ENCODE results near the gene NYAP1.

DNA sequence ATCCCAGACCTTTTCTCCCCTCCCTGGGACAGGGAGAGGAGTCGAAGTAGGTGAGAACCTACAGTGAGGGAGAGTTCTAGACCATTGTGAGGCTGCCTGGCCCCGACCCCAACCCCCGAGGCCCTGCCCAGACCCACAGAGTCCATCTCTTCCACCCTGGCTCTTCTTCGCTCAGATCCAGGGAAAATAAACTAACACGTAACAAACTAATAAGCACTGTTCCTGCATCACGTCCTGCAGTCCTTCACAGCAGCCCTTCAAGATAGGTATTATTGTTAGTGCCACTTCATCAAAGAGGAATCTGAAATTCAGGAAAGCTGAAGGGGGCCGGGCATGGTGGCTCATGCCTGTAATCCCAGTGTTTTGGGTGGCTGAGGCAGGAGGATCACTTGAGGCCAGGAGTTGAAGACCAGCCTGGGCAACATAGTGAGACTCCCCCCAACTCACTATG, 19.5 kb upstream of the NYAP1 start, which contains the start of gene SPACDR:
- TF ChIP-seq, protein P1, sequence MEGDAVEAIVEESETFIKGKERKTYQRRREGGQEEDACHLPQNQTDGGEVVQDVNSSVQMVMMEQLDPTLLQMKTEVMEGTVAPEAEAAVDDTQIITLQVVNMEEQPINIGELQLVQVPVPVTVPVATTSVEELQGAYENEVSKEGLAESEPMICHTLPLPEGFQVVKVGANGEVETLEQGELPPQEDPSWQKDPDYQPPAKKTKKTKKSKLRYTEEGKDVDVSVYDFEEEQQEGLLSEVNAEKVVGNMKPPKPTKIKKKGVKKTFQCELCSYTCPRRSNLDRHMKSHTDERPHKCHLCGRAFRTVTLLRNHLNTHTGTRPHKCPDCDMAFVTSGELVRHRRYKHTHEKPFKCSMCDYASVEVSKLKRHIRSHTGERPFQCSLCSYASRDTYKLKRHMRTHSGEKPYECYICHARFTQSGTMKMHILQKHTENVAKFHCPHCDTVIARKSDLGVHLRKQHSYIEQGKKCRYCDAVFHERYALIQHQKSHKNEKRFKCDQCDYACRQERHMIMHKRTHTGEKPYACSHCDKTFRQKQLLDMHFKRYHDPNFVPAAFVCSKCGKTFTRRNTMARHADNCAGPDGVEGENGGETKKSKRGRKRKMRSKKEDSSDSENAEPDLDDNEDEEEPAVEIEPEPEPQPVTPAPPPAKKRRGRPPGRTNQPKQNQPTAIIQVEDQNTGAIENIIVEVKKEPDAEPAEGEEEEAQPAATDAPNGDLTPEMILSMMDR (IDR thresholded peaks at IDR 0.05), result no peak
- TF ChIP-seq POLR2AphosphoS5 (IDR thresholded peaks at IDR 0.05) (no peak), POLR2A (IDR thresholded peaks at IDR 0.05) (no peak), EP300 (IDR thresholded peaks at IDR 0.05) (no peak)

All from upper lobe of left lung (tissue), 4 donors.